Pons (tissue), 1 donor: ENCODE measurements around the gene ADGRL3.

Source experiments
- DNase-seq: peaks from one replicate; pipeline ENCODE4 v3.0.0-alpha.2; 2016; ENCODE audit warnings: low spot score

The ADGRL3 gene

GRCh38 chr4:61277785-61278760, 77.9 kb downstream of the ADGRL3 start:
- DNase-seq = no peak

GRCh38 chr4:61292322-61292721, 92.2 kb downstream of the ADGRL3 start:
- no peak for DNase-seq

GRCh38 chr4:61293707-61294400, 93.7 kb downstream of the ADGRL3 start:
- peak; percentile 74 for DNase-seq

GRCh38 chr4:61294936-61295335, 94.8 kb downstream of the ADGRL3 start:
- DNase-seq = no peak

- no peak for DNase-seq
Measured at GRCh38 chr4:61296144-61296543, 96.0 kb downstream of the ADGRL3 start.

GRCh38 chr4:61298178-61298740, 98.1 kb downstream of the ADGRL3 start:
- DNase-seq = peak; percentile 69

GRCh38 chr4:61299316-61299715, 99.2 kb downstream of the ADGRL3 start:
- peak; percentile 67 for DNase-seq

- no peak for DNase-seq
Measured at GRCh38 chr4:61300266-61300844, 100.2 kb downstream of the ADGRL3 start.

- DNase-seq = no peak
Measured at GRCh38 chr4:61301271-61301670, 101.1 kb downstream of the ADGRL3 start.

GRCh38 chr4:61308033-61308432, 107.9 kb downstream of the ADGRL3 start:
- DNase-seq = no peak

- DNase-seq = no peak
Measured at GRCh38 chr4:61309616-61310015, 109.5 kb downstream of the ADGRL3 start.

- DNase-seq = no peak
Measured at GRCh38 chr4:61312526-61312925, 112.4 kb downstream of the ADGRL3 start.

GRCh38 chr4:61318431-61318830, 118.3 kb downstream of the ADGRL3 start:
- DNase-seq = no peak

GRCh38 chr4:61319156-61319555, 119.0 kb downstream of the ADGRL3 start:
- DNase-seq = no peak

- no peak for DNase-seq
Measured at GRCh38 chr4:61320154-61320553, 120.0 kb downstream of the ADGRL3 start.

GRCh38 chr4:61320631-61321030, 120.5 kb downstream of the ADGRL3 start:
- no peak for DNase-seq

GRCh38 chr4:61332693-61333092, 132.6 kb downstream of the ADGRL3 start:
- no peak for DNase-seq

- no peak for DNase-seq
Measured at GRCh38 chr4:61333490-61333889, 133.4 kb downstream of the ADGRL3 start.

- no peak for DNase-seq
Measured at GRCh38 chr4:61335241-61335763, 135.2 kb downstream of the ADGRL3 start.

- peak; percentile 80 for DNase-seq
Measured at GRCh38 chr4:61336488-61336887, 136.4 kb downstream of the ADGRL3 start.

- DNase-seq = no peak
Measured at GRCh38 chr4:61336916-61337315, 136.8 kb downstream of the ADGRL3 start.

GRCh38 chr4:61342061-61342460, 141.9 kb downstream of the ADGRL3 start:
- no peak for DNase-seq
